Epidermal melanocyte (primary cell): ENCODE data around the gene HYKK.
A peak's percentile ranks its signal among the peaks of the same experiment; 100 is the strongest.
"Not testable (repeated sequence)": the region's sequence is repeated elsewhere in the genome, so short reads cannot be mapped to it uniquely, and the experiment has no call there.

Experiments
- DNase-seq: peaks from one replicate; pipeline ENCODE4 v3.0.0; 2011; ENCODE audit warnings: low spot score; ENCODE audit not compliant: insufficient read length

The HYKK gene

GRCh38 chr15:78506971-78507830, at the start of gene HYKK:
Gene HYKK, plus strand, starts transcription at chr15:78507577. Its CDS starts 5,512 bp downstream, at chr15:78513089.
- DNase-seq = peak; percentile 96

GRCh38 chr15:78460737-78461136, 46.6 kb upstream of the HYKK start:
- no peak for DNase-seq

- no peak for DNase-seq
Observed at GRCh38 chr15:78461171-78461888, 46.0 kb upstream of the HYKK start.

GRCh38 chr15:78469031-78469430, 38.3 kb upstream of the HYKK start:
- DNase-seq = no peak

GRCh38 chr15:78477295-78477694, 30.1 kb upstream of the HYKK start:
- DNase-seq = no peak

DNA sequence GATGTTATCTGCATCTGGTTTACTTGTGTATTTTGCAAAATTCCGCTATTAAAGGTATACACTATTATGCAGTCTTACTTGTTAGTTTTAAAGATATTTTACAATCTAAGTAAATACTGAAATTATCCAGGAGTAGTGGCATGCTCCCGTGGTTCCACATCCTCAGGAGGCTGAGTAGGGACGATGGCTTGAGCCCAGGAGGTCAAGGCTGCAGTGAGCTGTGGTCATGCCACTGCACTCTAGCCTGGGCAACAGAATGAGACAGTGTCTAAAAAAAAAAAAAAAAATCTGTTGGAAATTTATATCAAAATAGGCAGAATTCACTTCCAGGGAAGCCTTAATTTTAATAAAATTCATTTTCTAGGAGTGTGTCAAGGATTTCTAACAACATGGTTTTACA, 27.7 kb upstream of the HYKK start:
- no peak for DNase-seq

DNA sequence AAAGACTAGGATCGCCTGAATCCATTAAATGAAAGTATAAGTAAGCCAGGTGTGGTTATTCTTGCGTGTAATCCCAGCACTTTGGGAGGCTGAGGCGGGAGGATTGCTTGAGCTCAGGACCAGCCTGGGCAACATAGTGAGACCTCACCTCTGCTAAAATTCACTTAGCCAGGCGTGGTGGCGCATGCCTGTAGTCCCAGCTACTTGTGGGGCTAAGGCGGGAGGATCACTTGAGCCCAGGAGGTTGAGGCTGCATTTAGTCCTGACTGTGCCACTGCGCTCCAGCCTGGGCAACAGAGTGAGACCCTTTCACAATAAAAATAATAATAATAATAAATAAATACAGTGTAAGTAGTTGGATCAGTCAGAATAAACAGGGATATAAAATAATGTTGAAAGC, 25.5 kb upstream of the HYKK start:
- no peak for DNase-seq

DNA sequence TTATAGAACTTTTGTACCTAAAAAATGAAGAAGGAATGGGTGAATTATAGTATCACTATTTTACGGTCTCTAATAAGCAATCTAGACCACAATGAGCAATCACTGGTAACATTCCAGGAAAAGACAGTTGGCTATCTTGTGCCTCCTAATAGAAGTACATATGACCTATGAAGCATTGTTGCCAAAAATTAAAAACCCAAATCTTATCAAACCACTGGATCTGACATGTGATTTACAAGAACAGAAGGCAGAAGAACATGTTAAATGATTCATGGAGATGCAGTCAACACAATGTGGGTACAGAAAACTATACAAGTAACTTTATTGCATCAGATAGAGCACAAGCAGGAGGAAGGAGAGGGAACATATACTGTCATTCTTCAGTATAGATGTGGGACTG, 14.5 kb upstream of the HYKK start:
- no peak for DNase-seq

DNA sequence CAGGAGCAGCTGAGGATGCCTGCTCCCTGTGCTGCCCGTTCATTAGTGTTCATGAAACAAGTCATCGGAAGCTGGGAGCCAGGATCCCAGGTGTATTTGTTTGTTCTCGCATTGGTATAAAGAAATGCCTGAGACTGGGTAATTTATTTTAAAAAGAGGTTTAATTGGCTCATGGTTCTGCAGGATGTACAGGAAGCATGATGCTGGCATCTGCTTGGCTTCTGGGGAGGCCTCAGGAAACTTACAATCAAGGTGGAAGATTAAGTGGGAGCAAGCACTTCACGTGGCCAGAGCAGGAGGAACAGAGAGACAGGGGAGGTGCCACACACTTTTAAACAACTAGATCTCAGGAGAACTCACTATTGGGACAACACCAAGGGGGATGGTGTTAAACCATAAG, 5.5 kb upstream of the HYKK start:
- no peak for DNase-seq

GRCh38 chr15:78502641-78503040, 4.7 kb upstream of the HYKK start:
- DNase-seq = no peak

DNA sequence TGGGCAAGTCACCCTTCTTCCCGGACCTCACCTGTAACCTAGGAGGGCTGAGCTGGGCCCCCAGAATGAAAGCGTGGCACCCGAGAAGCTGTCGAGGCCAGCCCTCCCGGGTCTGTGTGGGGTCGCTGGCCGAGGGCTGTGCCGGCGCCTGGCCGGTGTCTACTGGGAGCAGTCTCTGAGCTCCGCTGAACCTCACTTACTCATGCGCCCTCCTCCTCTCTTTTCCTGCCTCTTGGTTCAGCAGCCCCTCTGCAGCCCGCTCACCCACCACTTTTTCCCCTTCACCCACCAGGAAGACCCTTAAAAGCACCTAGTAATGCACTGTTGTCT, 419 bp downstream of the HYKK start:
- DNase-seq = no peak

GRCh38 chr15:78508272-78508671, 895 bp downstream of the HYKK start:
- no peak for DNase-seq

DNA sequence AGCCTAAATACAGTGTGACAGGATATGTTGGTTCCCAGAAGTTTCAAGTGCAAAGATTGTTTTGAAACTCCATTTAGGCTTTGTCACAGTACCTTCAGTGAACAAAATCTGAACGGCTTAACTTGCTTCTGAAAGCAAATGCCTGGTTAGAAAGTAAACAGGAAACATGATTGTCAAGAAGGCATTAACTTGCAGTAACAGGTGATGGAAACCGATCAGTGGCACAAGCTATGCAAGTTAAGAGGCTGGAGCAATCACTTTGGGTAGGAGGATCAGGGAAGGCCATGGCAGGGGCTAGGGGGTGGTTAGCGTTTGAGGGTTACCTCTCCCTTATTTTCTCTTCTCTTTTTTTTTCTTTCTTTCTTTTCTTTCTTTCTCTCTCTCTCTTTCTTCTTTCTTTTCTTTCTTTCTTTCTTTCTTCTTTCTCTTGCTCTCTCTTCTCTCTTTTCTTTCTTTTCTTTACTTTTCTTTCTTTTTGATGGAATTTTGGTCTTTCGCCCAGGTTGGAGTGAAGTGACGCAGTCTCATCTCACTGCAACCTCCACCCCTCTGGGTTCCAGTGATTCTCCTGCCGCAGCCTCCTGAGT, 2.4 kb downstream of the HYKK start:
- DNase-seq = no peak

- not testable (repeated sequence) for DNase-seq
Observed at GRCh38 chr15:78520035-78520434, 12.7 kb downstream of the HYKK start.

DNA sequence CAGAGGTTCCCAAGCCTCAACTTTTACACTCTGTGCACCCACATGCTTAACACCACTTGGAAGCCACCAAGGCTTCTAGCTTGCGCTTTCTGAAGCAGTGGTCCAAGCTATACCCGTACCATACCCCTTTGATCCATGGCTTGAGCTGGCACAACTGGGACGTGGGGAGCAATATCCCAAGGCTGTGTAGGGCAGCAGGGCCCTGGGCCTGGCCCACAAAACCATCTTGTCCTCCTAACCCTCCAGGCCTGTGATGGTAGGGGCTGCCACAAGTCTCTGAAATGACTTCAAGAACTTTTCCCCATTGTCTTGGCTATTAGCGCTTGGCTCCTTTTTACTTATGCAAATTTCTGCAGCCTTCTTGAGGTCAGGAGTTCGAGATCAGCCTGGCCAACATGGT, 16.9 kb downstream of the HYKK start:
- no peak for DNase-seq

GRCh38 chr15:78527325-78527724, 19.9 kb downstream of the HYKK start:
- no peak for DNase-seq

DNA sequence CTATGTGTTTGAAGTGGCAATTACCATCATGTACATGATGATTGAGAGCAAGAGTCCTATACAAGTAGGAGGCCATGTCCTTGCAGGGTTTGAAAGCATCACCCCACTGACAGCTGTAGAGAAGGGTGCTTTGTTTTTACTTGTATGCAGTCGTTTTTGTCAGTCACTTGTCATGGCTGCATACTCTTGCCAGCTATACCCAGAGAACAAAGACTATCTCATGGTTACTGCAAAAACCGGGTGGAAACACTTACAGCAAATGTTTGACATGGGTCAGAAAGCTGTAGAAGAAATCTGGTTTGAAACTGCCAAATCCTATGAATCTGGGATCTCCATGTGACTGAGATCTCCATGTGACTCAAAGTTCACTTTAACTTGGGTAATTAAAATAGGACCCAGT, 26.0 kb downstream of the HYKK start:
- DNase-seq = no peak

GRCh38 chr15:78536134-78536533, 28.8 kb downstream of the HYKK start:
- no peak for DNase-seq

GRCh38 chr15:78537266-78537905, 30.0 kb downstream of the HYKK start:
- DNase-seq = no peak

DNA sequence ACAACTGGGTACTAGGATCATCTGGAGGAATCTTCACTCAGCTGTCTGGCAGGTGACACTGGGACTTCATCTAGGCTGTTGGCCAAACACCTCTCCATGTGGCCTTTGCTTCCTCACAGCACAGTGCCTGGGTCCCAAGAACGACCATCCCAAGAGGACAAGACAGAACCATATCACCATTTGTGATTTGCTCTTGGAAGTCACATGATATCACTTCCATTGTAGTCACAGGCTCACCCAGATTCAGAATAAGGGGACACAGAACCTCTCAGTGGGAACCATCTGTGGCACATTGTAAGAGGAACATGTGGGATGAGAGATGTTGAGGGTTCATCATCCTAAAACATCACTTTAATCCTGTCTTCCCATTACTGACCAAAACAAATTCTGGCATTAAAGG, 31.0 kb downstream of the HYKK start:
- no peak for DNase-seq

- DNase-seq = not testable (repeated sequence)
Observed at GRCh38 chr15:78539464-78540140, 32.2 kb downstream of the HYKK start.
